ENCODE data around the gene SP9. TPM values are rescaled to one million over a fixed set of nuclear protein-coding genes. Genes with fewer than 3 reads are reported as not detected.
A peak's percentile ranks its signal among the peaks of the same experiment; 100 is the strongest.

The SP9 gene
- total RNA-seq, 2 donors from 2014 or later, result not detected

GRCh38 chr2:174340400-174341292, 5.9 kb downstream of the SP9 start:
- Histone ChIP-seq H3K9ac (ENCODE audit: extremely low read depth, low read length, poor library complexity, severe bottlenecking) (no peak overlapping the region), H3K4me1 (ENCODE audit: control insufficient read depth, insufficient read depth, low read length) (peaks cover 3% of the 10 kb centered on the region), H3K27ac (ENCODE audit: low read depth, low read length) (no peak overlapping the region), H3K4me3 (ENCODE audit: low read length) (peak overlapping the region; percentile 78), H3K9me3 (ENCODE audit: control insufficient read depth, low read length) (no peaks in the 10 kb centered on the region), H3K36me3 (ENCODE audit: control insufficient read depth, insufficient read depth, low read length) (no peaks in the 10 kb centered on the region), H3K27me3 (ENCODE audit: control insufficient read depth, insufficient read depth, low read length, poor library complexity, severe bottlenecking) (peaks cover 99% of the 10 kb centered on the region)
- H3K36me3 Mint-ChIP-seq (ENCODE audit: low read depth), result no peaks in the 10 kb centered on the region
- no peaks in the 10 kb centered on the region for H3K9me3 Mint-ChIP-seq
- peaks cover 93% of the 10 kb centered on the region for H3K27me3 Mint-ChIP-seq (ENCODE audit: insufficient read depth)
- peaks cover 25% of the 10 kb centered on the region for H3K4me1 Mint-ChIP-seq
- H3K4me3 Mint-ChIP-seq, result peak overlapping the region; percentile 53
- no peak overlapping the region for H3K27ac Mint-ChIP-seq
- peak; percentile 75 for DNase-seq
- WGBS, 2 experiments (ENCODE audit: insufficient coverage in 1 of 2, insufficient read length in 1 of 2), result 4 to 6% methylated on average over 32 to 70 of the region's 70 CpGs
- TF ChIP-seq CTCF (conservative IDR thresholded peaks at IDR 0.05), result no peak

GRCh38 chr2:174341293-174341994, 6.7 kb downstream of the SP9 start:
- peaks cover 95% of the 10 kb centered on the region for H3K27me3 ChIP-seq (ENCODE audit: control insufficient read depth, insufficient read depth, low read length, poor library complexity, severe bottlenecking)
- H3K4me1 ChIP-seq (ENCODE audit: control insufficient read depth, insufficient read depth, low read length), result peaks cover 3% of the 10 kb centered on the region
- no peaks in the 10 kb centered on the region for H3K9me3 Mint-ChIP-seq
- peak overlapping the region; percentile 78 for H3K4me3 ChIP-seq (ENCODE audit: low read length)
- peak overlapping the region; percentile 53 for H3K4me3 Mint-ChIP-seq
- H3K36me3 ChIP-seq (ENCODE audit: control insufficient read depth, insufficient read depth, low read length), result no peaks in the 10 kb centered on the region
- H3K27me3 Mint-ChIP-seq (ENCODE audit: insufficient read depth), result peaks cover 92% of the 10 kb centered on the region
- no peak overlapping the region for H3K27ac ChIP-seq (ENCODE audit: low read depth, low read length)
- H3K9ac ChIP-seq (ENCODE audit: extremely low read depth, low read length, poor library complexity, severe bottlenecking), result no peak overlapping the region
- 0 to 1% methylated on average over 3 to 29 of the region's 31 CpGs for WGBS, 2 experiments (ENCODE audit: insufficient coverage in 1 of 2, insufficient read length in 1 of 2)
- no peaks in the 10 kb centered on the region for H3K9me3 ChIP-seq (ENCODE audit: control insufficient read depth, low read length)
- H3K4me1 Mint-ChIP-seq, result peaks cover 26% of the 10 kb centered on the region
- DNase-seq, result peak; percentile 97
- no peak overlapping the region for H3K27ac Mint-ChIP-seq
- TF ChIP-seq CTCF (conservative IDR thresholded peaks at IDR 0.05), result peak; percentile 99
- no peaks in the 10 kb centered on the region for H3K36me3 Mint-ChIP-seq (ENCODE audit: low read depth)

GRCh38 chr2:174341995-174342685, 7.4 kb downstream of the SP9 start:
- H3K9me3 ChIP-seq (ENCODE audit: control insufficient read depth, low read length), result no peaks in the 10 kb centered on the region
- peak; percentile 72 for DNase-seq
- H3K36me3 ChIP-seq (ENCODE audit: control insufficient read depth, insufficient read depth, low read length), result no peaks in the 10 kb centered on the region
- peaks cover 3% of the 10 kb centered on the region for H3K36me3 Mint-ChIP-seq (ENCODE audit: low read depth)
- peaks cover 88% of the 10 kb centered on the region for H3K27me3 ChIP-seq (ENCODE audit: control insufficient read depth, insufficient read depth, low read length, poor library complexity, severe bottlenecking)
- 0 to 1% methylated on average over 6 to 52 of the region's 52 CpGs for WGBS, 2 experiments (ENCODE audit: insufficient coverage in 1 of 2, insufficient read length in 1 of 2)
- H3K4me1 ChIP-seq (ENCODE audit: control insufficient read depth, insufficient read depth, low read length), result peaks cover 3% of the 10 kb centered on the region
- H3K27ac ChIP-seq (ENCODE audit: low read depth, low read length), result no peak overlapping the region
- TF ChIP-seq CTCF (conservative IDR thresholded peaks at IDR 0.05), result no peak
- no peak overlapping the region for H3K9ac ChIP-seq (ENCODE audit: extremely low read depth, low read length, poor library complexity, severe bottlenecking)
- no peak overlapping the region for H3K27ac Mint-ChIP-seq
- H3K4me1 Mint-ChIP-seq, result peaks cover 27% of the 10 kb centered on the region
- peak overlapping the region; percentile 72 for H3K4me3 ChIP-seq (ENCODE audit: low read length)
- peak overlapping the region; percentile 53 for H3K4me3 Mint-ChIP-seq
- H3K9me3 Mint-ChIP-seq, result no peaks in the 10 kb centered on the region
- H3K27me3 Mint-ChIP-seq (ENCODE audit: insufficient read depth), result peaks cover 88% of the 10 kb centered on the region

All from endodermal cell (in vitro differentiated cells).